Sigmoid colon (tissue), 7 donors: ENCODE data around the gene CASTOR2. TPM values are rescaled to one million over a fixed set of nuclear protein-coding genes. Genes with fewer than 3 reads are reported as not detected.

Experiments
- DNase-seq: peaks from one replicate; pipeline ENCODE4 v3.0.0-alpha.2; 2019
- H3K27ac ChIP-seq, 4 donors: fragments of 200-600 bp; sonication (generic); one replicate each; pipeline ENCODE4 v1.5.1; 2016 to 2019; ENCODE audit warnings: mild to moderate bottlenecking in 1 of 4
- H3K27me3 ChIP-seq, 3 donors: fragments of 200-600 bp; sonication (generic); one replicate each; pipeline ENCODE4 v1.5.1; 2019; ENCODE audit warnings: mild to moderate bottlenecking in 1 of 3
- H3K36me3 ChIP-seq, 4 donors: fragments of 200-600 bp; sonication (generic); one replicate each; pipeline ENCODE4 v1.5.1; 2016 to 2019
- H3K4me1 ChIP-seq, 4 donors: fragments of 200-600 bp; sonication (generic); one replicate each; pipeline ENCODE4 v1.5.1; 2017 to 2019
- H3K4me3 ChIP-seq, 4 donors: fragments of 200-600 bp; sonication (generic); one replicate each; pipeline ENCODE4 v1.5.1; 2017 to 2019; ENCODE audit warnings: mild to moderate bottlenecking in 2 of 4, moderate library complexity in 1 of 4
- H3K9me3 ChIP-seq, 4 donors: fragments of 200-600 bp in 3 of 4; sonication (generic) in 3 of 4; one replicate each; pipeline versions ENCODE4 v1.5.1 to v1.6.1; 2013 to 2019
- CTCF ChIP-seq, 4 experiments: fragments of 450-650 bp in 3 of 4; fragments of 200-600 bp in 1 of 4; IDR thresholded peaks; one replicate each; pipeline ENCODE4 v1.5.1; 2016 to 2019; ENCODE audit warnings: antibody characterized with exemption in 4 of 4, mild to moderate bottlenecking in 3 of 4, moderate library complexity in 2 of 4
- EP300 ChIP-seq, 4 donors: sonication (generic); formaldehyde crosslinking; IDR thresholded peaks; one replicate each; pipeline ENCODE4 v1.6.1; 2017; ENCODE audit warnings: antibody characterized with exemption in 4 of 4
- POLR2A ChIP-seq, 2 donors: fragments of 450-650 bp; IDR thresholded peaks; one replicate each; pipeline ENCODE4 v1.6.1; 2016; ENCODE audit warnings: antibody characterized with exemption in 2 of 2, mild to moderate bottlenecking in 2 of 2, moderate library complexity in 2 of 2
- POLR2AphosphoS5 ChIP-seq, 4 donors: sonication (generic); formaldehyde crosslinking; IDR thresholded peaks; one replicate each; pipeline ENCODE4 v1.6.1; 2017; ENCODE audit warnings: antibody characterized with exemption in 4 of 4
- WGBS, 2 donors: extraction: QIAGEN DNeasy Blood & Tissue Kit; methylation state at CpG; one replicate each; pipeline ENCODE4 v1.1.7; 2013; 5-methylcytosine and 5-hydroxymethylcytosine counted together
- intact Hi-C: fragments of 100-400 bp; cut with DNase I; formaldehyde crosslinking; loops from one replicate; pipeline ENCODE4 v1.15.1; 2023
- polyA plus RNA-seq, 3 donors: library from polyadenylated mRNA; stranded (reverse); fragments of 200-250 nt; gene quantifications; one replicate each; pipeline ENCODE4 v1.2.3, GENCODE V29; 2013
- total RNA-seq, 4 donors: library from RNA; depleted of rRNA; stranded (reverse); fragments of >200 nt; gene quantifications; one replicate each; pipeline ENCODE4 v1.1.0, GENCODE V29; 2016
- donor health status: healthy with polysubstance abuse.
- donor health status: Bipolar disorder and iron deficiency.
- donor health status: healthy.

CASTOR2 gene
- total and polyA plus RNA-seq, 7 donors = 1.7 to 23.3 (median 8.9) TPM

DNA sequence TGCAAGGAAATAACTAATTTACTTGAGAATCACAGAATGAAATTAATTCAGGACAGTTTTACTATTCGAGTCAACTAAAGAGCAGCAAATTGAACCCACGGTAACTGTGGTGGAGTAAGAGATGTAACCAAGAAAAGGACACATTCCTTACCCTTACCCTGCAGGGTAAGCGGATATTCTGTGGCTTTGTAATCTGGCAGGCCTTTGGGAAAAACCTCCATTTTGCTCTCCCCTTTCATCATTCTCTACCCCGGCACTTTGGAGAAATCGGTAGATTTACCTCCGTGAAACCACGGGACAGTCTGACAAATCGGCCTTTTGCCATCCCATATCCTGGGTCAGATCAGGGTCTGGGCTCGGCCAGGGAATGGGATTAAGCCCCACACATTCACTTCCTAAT is 90.7 kb downstream of the CASTOR2 start:
- no peak for DNase-seq
- WGBS, 2 donors = 93 to 95% methylated on average over 9 of the region's 9 CpGs
- Histone ChIP-seq H3K27me3 (no peaks in the 10 kb centered on the region), H3K9me3 (no peaks in the 10 kb centered on the region), H3K4me1 (peaks cover 0 to 50% (median 38%) of the 10 kb centered on the region in 4 donors), H3K27ac (peak overlapping the region; percentile 65 to 84 (median 80)), H3K4me3 (no peak overlapping the region), H3K36me3 (peaks cover 17 to 96% (median 40%) of the 10 kb centered on the region in 4 donors)
- no peak for TF ChIP-seq EP300 (IDR thresholded peaks at IDR 0.05)
- no peak for TF ChIP-seq POLR2A (IDR thresholded peaks at IDR 0.05)
- no peak for TF ChIP-seq POLR2AphosphoS5 (IDR thresholded peaks at IDR 0.05)
- no peak for TF ChIP-seq CTCF (IDR thresholded peaks at IDR 0.05)
- intact Hi-C loops = no loop called here

DNA sequence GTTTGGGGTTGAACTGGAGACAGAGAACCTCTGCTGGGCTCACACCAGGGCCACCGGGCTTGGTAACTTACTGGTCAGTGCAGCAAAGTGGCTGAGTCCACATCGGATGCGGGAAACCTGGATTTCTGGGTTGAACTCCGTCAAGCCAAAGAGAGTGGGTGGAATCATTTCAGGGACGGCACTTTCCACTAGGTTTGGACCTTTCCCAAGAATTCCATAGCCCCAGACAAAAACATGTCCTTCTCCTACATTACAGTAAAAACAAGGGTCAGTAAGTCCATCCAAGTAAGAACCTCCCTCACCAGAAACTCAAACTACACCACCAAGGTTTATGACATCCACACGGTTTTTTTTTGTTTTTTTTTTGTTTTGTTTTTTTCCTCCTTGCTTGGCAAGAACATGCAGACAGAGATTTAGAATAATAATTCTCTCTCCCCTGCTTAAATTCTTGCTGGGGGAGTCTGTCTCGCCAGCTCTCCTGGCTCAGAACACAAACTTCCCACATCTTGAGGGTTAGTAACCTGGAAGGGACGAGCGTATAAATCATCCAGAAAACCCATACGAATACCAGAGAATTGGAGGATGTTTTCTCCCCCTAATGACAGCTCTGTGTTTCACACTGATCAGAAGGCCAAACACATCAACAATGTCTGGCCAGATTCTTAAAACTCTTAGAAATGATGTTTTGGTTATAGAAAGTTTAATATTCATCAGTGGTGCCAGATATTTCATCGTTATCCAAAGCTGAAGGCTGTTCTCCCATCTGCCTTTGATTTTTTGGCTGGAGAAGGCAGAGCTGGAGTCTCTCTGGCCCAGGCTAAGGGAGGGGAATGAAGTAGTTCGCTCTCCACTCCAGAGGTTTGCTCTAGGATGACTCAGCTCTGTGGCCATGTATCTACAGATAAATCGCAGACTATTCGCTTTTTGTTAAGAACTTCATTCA is 91.6 kb downstream of the CASTOR2 start:
- H3K4me1 ChIP-seq = peaks cover 0 to 50% (median 38%) of the 10 kb centered on the region in 4 donors
- H3K4me3 ChIP-seq = no peak overlapping the region
- intact Hi-C loops = no loop called here
- H3K36me3 ChIP-seq = peaks cover 27 to 98% (median 47%) of the 10 kb centered on the region in 4 donors
- no peaks in the 10 kb centered on the region for H3K27me3 ChIP-seq
- WGBS, 2 donors = 80 to 84% methylated on average over 14 of the region's 14 CpGs
- H3K9me3 ChIP-seq = no peaks in the 10 kb centered on the region
- peak; percentile 84 for DNase-seq
- H3K27ac ChIP-seq = peak overlapping the region; percentile 65 to 84 (median 80)
- TF ChIP-seq EP300 (IDR thresholded peaks at IDR 0.05) = no peak
- peak in 3 of 4 donors; percentile 23 to 66 (median 56) for TF ChIP-seq POLR2AphosphoS5 (IDR thresholded peaks at IDR 0.05)

- H3K27me3 ChIP-seq = no peaks in the 10 kb centered on the region
- peaks cover 21 to 99% (median 54%) of the 10 kb centered on the region in 4 donors for H3K36me3 ChIP-seq
- peaks cover 0 to 49% (median 37%) of the 10 kb centered on the region in 4 donors for H3K4me1 ChIP-seq
- H3K4me3 ChIP-seq = no peak overlapping the region
- no peaks in the 10 kb centered on the region for H3K9me3 ChIP-seq
- H3K27ac ChIP-seq = peak overlapping the region in 1 of 4 donors; percentile 84
- DNase-seq = no peak
- no peak for TF ChIP-seq POLR2A (IDR thresholded peaks at IDR 0.05)
- TF ChIP-seq CTCF (IDR thresholded peaks at IDR 0.05) = no peak
- no peak for TF ChIP-seq EP300 (IDR thresholded peaks at IDR 0.05)
- TF ChIP-seq POLR2AphosphoS5 (IDR thresholded peaks at IDR 0.05) = no peak
- intact Hi-C loops = no loop called here
- WGBS, 2 donors = 97% methylated on average over 15 of the region's 15 CpGs
Observed at GRCh38 chr7:75058406-75058805, 93.9 kb downstream of the CASTOR2 start.

GRCh38 chr7:75064291-75064690 is 99.8 kb downstream of the CASTOR2 start:
- intact Hi-C loops = loop anchor here (10.0 kb wide), 1 partner anchor 371 kb away; no protein-coding TSS in a partner anchor
- no peak for DNase-seq
- Histone ChIP-seq H3K4me3 (no peak overlapping the region), H3K36me3 (peaks cover 25 to 100% (median 69%) of the 10 kb centered on the region in 4 donors), H3K27ac (no peak overlapping the region), H3K9me3 (no peaks in the 10 kb centered on the region), H3K4me1 (no peaks in the 10 kb centered on the region), H3K27me3 (no peaks in the 10 kb centered on the region)
- WGBS, 2 donors = 90 to 95% methylated on average over 8 of the region's 8 CpGs
- TF ChIP-seq POLR2A (IDR thresholded peaks at IDR 0.05) (no peak), POLR2AphosphoS5 (IDR thresholded peaks at IDR 0.05) (no peak), EP300 (IDR thresholded peaks at IDR 0.05) (no peak), CTCF (IDR thresholded peaks at IDR 0.05) (no peak)

GRCh38 chr7:75064801-75065200 is 100.3 kb downstream of the CASTOR2 start:
- no peak overlapping the region for H3K27ac ChIP-seq
- no peak for DNase-seq
- TF ChIP-seq POLR2AphosphoS5 (IDR thresholded peaks at IDR 0.05) (no peak), CTCF (IDR thresholded peaks at IDR 0.05) (no peak), EP300 (IDR thresholded peaks at IDR 0.05) (no peak)
- no peaks in the 10 kb centered on the region for H3K9me3 ChIP-seq
- no peaks in the 10 kb centered on the region for H3K27me3 ChIP-seq
- H3K4me3 ChIP-seq = no peak overlapping the region
- H3K36me3 ChIP-seq = peaks cover 28 to 100% (median 70%) of the 10 kb centered on the region in 4 donors
- intact Hi-C loops = loop anchor here (10.0 kb wide), 1 partner anchor 370 kb away; no protein-coding TSS in a partner anchor
- WGBS, 2 donors = 93 to 96% methylated on average over 8 of the region's 8 CpGs
- no peaks in the 10 kb centered on the region for H3K4me1 ChIP-seq
